DLD1 (cell line): ENCODE measurements around the gene F7.

Source experiments
- in situ Hi-C: cut with HindIII; loops from 2 replicates; pipeline ENCODE4 v1.10.0; 2017; ENCODE audit warnings: low sequenced_read_pairs

Gene F7

GRCh38 chr13:113084943-113085540 is 20.5 kb upstream of the F7 start:
- in situ Hi-C loops: loop anchor here (10.0 kb wide), 1 partner anchor 50 kb away; no protein-coding TSS in a partner anchor

- in situ Hi-C loops: loop anchor here (10.0 kb wide), 1 partner anchor 49 kb away; no protein-coding TSS in a partner anchor
These were observed 19.4 kb upstream of the F7 start for GRCh38 chr13:113086031-113086750.

- in situ Hi-C loops: loop anchor here (10.0 kb wide), 1 partner anchor 48 kb away; no protein-coding TSS in a partner anchor
These were observed 18.3 kb upstream of the F7 start for GRCh38 chr13:113086991-113087922.

GRCh38 chr13:113087923-113088690 is 17.5 kb upstream of the F7 start:
- in situ Hi-C loops: loop anchor here (10.0 kb wide), 1 partner anchor 47 kb away; no protein-coding TSS in a partner anchor

GRCh38 chr13:113088691-113089020 is 16.9 kb upstream of the F7 start:
- in situ Hi-C loops: loop anchor here (10.0 kb wide), 1 partner anchor 46 kb away; no protein-coding TSS in a partner anchor

- in situ Hi-C loops: loop anchor here (10.0 kb wide), 1 partner anchor 45 kb away; no protein-coding TSS in a partner anchor
These were observed 15.7 kb upstream of the F7 start for GRCh38 chr13:113089693-113090414.

- in situ Hi-C loops: no loop called here
These were observed 15.2 kb upstream of the F7 start for GRCh38 chr13:113090415-113090770.

GRCh38 chr13:113090806-113091205 is 14.8 kb upstream of the F7 start:
- in situ Hi-C loops: no loop called here

- in situ Hi-C loops: no loop called here
These were observed 14.3 kb upstream of the F7 start for GRCh38 chr13:113091211-113091771.

- in situ Hi-C loops: no loop called here
These were observed 13.5 kb upstream of the F7 start for GRCh38 chr13:113091891-113092775.

- in situ Hi-C loops: no loop called here
These were observed 12.6 kb upstream of the F7 start for GRCh38 chr13:113092776-113093579.

- in situ Hi-C loops: no loop called here
These were observed 11.8 kb upstream of the F7 start for GRCh38 chr13:113093580-113094409.

- in situ Hi-C loops: no loop called here
These were observed 11.2 kb upstream of the F7 start for GRCh38 chr13:113094410-113094800.

- in situ Hi-C loops: no loop called here
These were observed 10.2 kb upstream of the F7 start for GRCh38 chr13:113095146-113096051.

GRCh38 chr13:113096052-113096744 is 9.4 kb upstream of the F7 start:
- in situ Hi-C loops: no loop called here
